HepG2 (cell line): ENCODE results near the gene SLC26A4. TPM values are rescaled to one million over a fixed set of nuclear protein-coding genes. Genes with fewer than 3 reads are reported as not detected.

Experiments used
- ARID5B ChIP-seq: IDR thresholded peaks from 2 replicates; pipeline ENCODE4 v1.4.0; 2020; ENCODE audit warnings: mild to moderate bottlenecking, missing genetic modification reagents
- ARNTL ChIP-seq: sonication (generic); formaldehyde crosslinking; IDR thresholded peaks from 2 replicates; pipeline ENCODE4 v1.4.0; 2020; ENCODE audit warnings: mild to moderate bottlenecking, missing genetic modification reagents
- DBP ChIP-seq: sonication (generic); formaldehyde crosslinking; IDR thresholded peaks from 2 replicates; pipeline ENCODE4 v1.4.0; 2020; ENCODE audit warnings: missing genetic modification reagents; ENCODE audit errors: not compliant biosample characterization
- DR1 ChIP-seq: sonication (generic); formaldehyde crosslinking; IDR thresholded peaks from 2 replicates; pipeline ENCODE4 v1.8.0; 2021; ENCODE audit warnings: mild to moderate bottlenecking, missing genetic modification reagents, inconsistent platforms
- EP300 ChIP-seq, 3 experiments: sonication (generic) in 1 of 3; formaldehyde crosslinking in 1 of 3; IDR thresholded peaks; 2 replicates each; pipeline versions ENCODE4 v1.5.1 to v1.6.1; 2011 to 2020; ENCODE audit warnings: low read depth in 2 of 3, low read length in 2 of 3, borderline replicate concordance in 1 of 3, improper control_type of control experiment in 1 of 3, mild to moderate bottlenecking in 1 of 3, missing genetic modification reagents in 1 of 3, moderate library complexity in 1 of 3
- FUBP1 ChIP-seq: sonication (generic); formaldehyde crosslinking; IDR thresholded peaks from 2 replicates; pipeline ENCODE4 v1.5.1; 2020; ENCODE audit warnings: missing genetic modification reagents, mild to moderate bottlenecking, borderline replicate concordance
- HOMEZ ChIP-seq: IDR thresholded peaks from 2 replicates; pipeline ENCODE4 v1.6.1; 2016; ENCODE audit warnings: low read depth
- IRX3 ChIP-seq: sonication (generic); formaldehyde crosslinking; IDR thresholded peaks from 2 replicates; pipeline ENCODE4 v1.8.1; 2023; ENCODE audit warnings: mild to moderate bottlenecking, low read depth, missing genetic modification reagents, borderline replicate concordance
- JUNB ChIP-seq: sonication (generic); formaldehyde crosslinking; IDR thresholded peaks from 2 replicates; pipeline ENCODE4 v1.8.0; 2022; ENCODE audit warnings: missing genetic modification reagents, mild to moderate bottlenecking, borderline replicate concordance
- KDM3A ChIP-seq: IDR thresholded peaks from 2 replicates; pipeline ENCODE4 v1.6.1; 2018; ENCODE audit warnings: low read depth, missing compliant biosample characterization
- MBD4 ChIP-seq: IDR thresholded peaks from 2 replicates; pipeline ENCODE4 v1.6.1; 2012; ENCODE audit warnings: low read length, inconsistent platforms, borderline replicate concordance
- SAP130 ChIP-seq: IDR thresholded peaks from 2 replicates; pipeline ENCODE4 v1.6.1; 2016; ENCODE audit warnings: low read depth
- SPEN ChIP-seq: sonication (generic); formaldehyde crosslinking; IDR thresholded peaks from 2 replicates; pipeline ENCODE4 v1.5.1; 2020; ENCODE audit warnings: low read depth, mild to moderate bottlenecking, missing genetic modification reagents
- ZC3H13 ChIP-seq: sonication (generic); formaldehyde crosslinking; IDR thresholded peaks from 2 replicates; pipeline ENCODE4 v1.8.1; 2023; ENCODE audit warnings: mild to moderate bottlenecking, missing genetic modification reagents, moderate library complexity
- ZNF10 ChIP-seq: sonication (generic); formaldehyde crosslinking; IDR thresholded peaks from 2 replicates; pipeline ENCODE4 v1.4.0; 2020; ENCODE audit warnings: mild to moderate bottlenecking, low read depth, missing genetic modification reagents, borderline replicate concordance
- ZNF138 ChIP-seq: sonication (generic); formaldehyde crosslinking; IDR thresholded peaks from 2 replicates; pipeline ENCODE4 v1.5.0; 2020; ENCODE audit warnings: mild to moderate bottlenecking, low read depth, missing genetic modification reagents
- ZNF335 ChIP-seq: sonication (generic); formaldehyde crosslinking; IDR thresholded peaks from 2 replicates; pipeline ENCODE4 v1.4.0; 2020; ENCODE audit warnings: missing genetic modification reagents
- ZNF746 ChIP-seq: sonication (generic); formaldehyde crosslinking; IDR thresholded peaks from 2 replicates; pipeline ENCODE4 v1.8.0; 2022; ENCODE audit warnings: mild to moderate bottlenecking, missing genetic modification reagents
- ZSCAN20 ChIP-seq: sonication (generic); formaldehyde crosslinking; IDR thresholded peaks from 2 replicates; pipeline ENCODE4 v1.4.0; 2020; ENCODE audit warnings: missing genetic modification reagents, mild to moderate bottlenecking, borderline replicate concordance
- polyA plus RNA-seq, 8 experiments: library from polyadenylated mRNA; depleted of rRNA in 3 of 8; stranded (reverse) in 7 of 8; unstranded in 1 of 8; fragments of >200 nt; fragmentation: Illumina TruSeq in 4 of 8; extraction: Trizol in 4 of 8; gene quantifications; 2 replicates each; pipeline versions ENCODE4 v1.2.1 to v1.2.3, GENCODE V29; 2011 to 2016; ENCODE audit warnings: low read depth in 4 of 8, missing spikeins in 1 of 8, mixed read lengths in 1 of 8; ENCODE audit not compliant: insufficient read depth in 1 of 8
- total RNA-seq, 5 experiments: library from RNA; depleted of rRNA; stranded (reverse); fragments of >200 nt; fragmentation: Illumina TruSeq; extraction: Trizol; gene quantifications; 2 replicates each; pipeline ENCODE4 v1.2.3, GENCODE V29; 2016; ENCODE audit warnings: low read depth in 1 of 5

Gene SLC26A4
- total and polyA plus RNA-seq, 2 of the 13 experiments (the other 11 are each of a cell fraction or from before 2014, with no cell fraction given): 0.08 to 0.11 TPM

- no peak for TF ChIP-seq ZSCAN20 (CRISPR knock-in tag)
- TF ChIP-seq KDM3A (CRISPR knock-in tag): peak; percentile 69; the same call in 1 of the 2 replicates
- no peak for TF ChIP-seq EP300 (IDR thresholded peaks at IDR 0.05; ENCODE audit: low read depth in 2 of 2, low read length in 2 of 2)
- TF ChIP-seq EP300 (CRISPR knock-in tag; IDR thresholded peaks at IDR 0.05; ENCODE audit: borderline replicate concordance): no peak
- TF ChIP-seq IRX3: no peak
- no peak for TF ChIP-seq ZC3H13 (CRISPR knock-in tag)
- no peak for TF ChIP-seq ZNF746 (CRISPR knock-in tag)
- TF ChIP-seq DBP: no peak
- no peak for TF ChIP-seq SPEN (CRISPR knock-in tag)
- no peak for TF ChIP-seq ZNF10 (CRISPR knock-in tag)
- TF ChIP-seq MBD4: no peak
- TF ChIP-seq ZNF335 (CRISPR knock-in tag): no peak
- TF ChIP-seq ARNTL: no peak
- TF ChIP-seq ZNF138 (CRISPR knock-in tag): no peak
- 0 out of 2 replicates have a peak, but pooled peaks have one; percentile 34 for TF ChIP-seq DR1
- TF ChIP-seq SAP130 (CRISPR knock-in tag): peak; percentile 28; the same call in 1 of the 2 replicates
- TF ChIP-seq HOMEZ (CRISPR knock-in tag): no peak
- no peak for TF ChIP-seq JUNB (CRISPR knock-in tag)
- peak; percentile 39; the same call in 1 of the 2 replicates for TF ChIP-seq ARID5B
- no peak for TF ChIP-seq FUBP1 (CRISPR knock-in tag)
Measured at GRCh38 chr7:107661081-107661864, 645 bp downstream of the SLC26A4 start (continued).
